GM19099 (cell line): Measurements from ENCODE around the gene PPP1R12A.

Source experiments
- POLR2A ChIP-seq: IDR thresholded peaks from 3 replicates; pipeline ENCODE4 v1.6.1; 2011; ENCODE audit warnings: low read depth; ENCODE audit not compliant: insufficient read length; ENCODE audit errors: extremely low read depth

The PPP1R12A gene

DNA sequence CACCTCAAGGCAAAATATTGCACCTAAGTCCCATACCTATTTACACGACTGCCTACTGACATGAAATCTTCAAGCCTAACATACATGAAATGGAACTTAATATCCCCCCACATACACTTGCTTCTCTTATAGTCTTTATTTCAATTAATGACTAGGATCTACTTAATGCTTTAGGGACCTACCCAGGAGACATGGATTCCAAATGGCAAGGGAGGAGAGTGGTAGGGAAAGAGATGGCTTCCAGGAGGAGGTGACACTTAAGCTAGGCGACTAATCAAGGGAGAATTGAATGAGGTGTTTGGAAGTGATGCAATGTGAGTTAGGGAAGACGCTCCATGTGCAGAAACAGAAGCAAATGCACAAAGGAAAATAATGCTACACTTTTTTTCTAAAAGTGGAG, 9.7 kb upstream of the PPP1R12A start:
- TF ChIP-seq POLR2A = no peak

DNA sequence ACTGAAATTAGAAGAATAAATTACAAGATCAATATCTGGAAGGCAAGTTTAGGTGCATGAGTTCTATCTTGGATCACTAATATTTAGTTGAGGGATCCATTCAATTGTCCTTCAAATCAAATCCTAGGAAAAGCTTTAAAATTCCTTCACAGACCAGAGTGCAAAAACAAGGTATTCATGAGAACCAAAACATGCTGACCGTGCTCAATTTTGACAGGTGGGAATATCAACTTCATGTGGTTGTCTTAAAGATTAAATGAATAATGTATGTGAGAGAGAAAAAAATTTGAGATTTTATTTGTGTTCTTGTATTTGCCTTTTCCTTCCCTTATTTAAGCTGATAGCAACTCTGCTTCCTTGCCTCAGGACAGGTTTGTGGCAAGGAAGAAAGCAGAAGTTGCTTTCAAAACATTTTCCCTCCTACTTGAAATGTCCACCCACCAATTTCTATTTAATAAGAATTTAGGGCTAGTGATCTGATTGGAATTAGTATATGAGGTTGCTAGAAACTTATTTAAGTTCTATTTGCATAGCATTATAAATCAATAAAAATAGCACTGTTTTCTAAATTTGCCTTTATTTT, 4.9 kb upstream of the PPP1R12A start:
- TF ChIP-seq POLR2A = no peak

DNA sequence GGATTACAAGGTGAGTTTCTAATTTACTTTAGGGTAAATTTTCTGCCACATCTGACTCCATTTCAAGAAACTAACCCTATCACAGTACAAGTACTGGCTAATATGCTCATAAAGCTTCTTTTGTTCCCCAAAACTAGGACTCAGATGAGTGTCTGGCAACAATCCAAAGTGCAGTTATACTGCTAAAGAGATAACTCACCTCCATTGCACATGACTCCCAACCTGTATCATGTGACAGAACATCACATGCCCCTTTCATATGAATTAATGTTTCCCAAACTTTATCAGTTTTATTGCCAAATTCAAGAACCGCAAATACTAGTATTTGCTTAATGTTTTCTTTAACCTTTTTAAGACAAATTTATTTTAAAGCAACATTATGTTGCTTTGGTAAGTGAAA, 3.9 kb upstream of the PPP1R12A start:
- no peak for TF ChIP-seq POLR2A

DNA sequence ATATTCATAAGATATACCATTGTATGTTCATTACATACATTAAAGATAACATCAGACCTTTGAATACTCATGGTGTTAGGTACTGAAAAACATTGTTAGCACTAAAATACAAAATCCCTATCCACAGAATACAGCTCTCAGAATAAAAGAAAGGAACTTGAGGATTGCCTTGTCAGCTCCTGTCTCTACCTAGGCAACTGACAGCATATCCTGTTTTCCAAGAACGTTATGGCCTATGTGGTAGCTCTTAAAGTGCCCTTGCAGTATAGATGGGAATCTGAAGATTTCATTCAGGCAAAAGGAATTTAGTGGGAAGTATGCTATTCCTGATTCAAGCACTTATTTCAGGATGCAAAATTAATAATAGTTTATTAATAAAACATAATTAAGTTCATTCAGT, 1.8 kb upstream of the PPP1R12A start:
- TF ChIP-seq POLR2A = no peak

DNA sequence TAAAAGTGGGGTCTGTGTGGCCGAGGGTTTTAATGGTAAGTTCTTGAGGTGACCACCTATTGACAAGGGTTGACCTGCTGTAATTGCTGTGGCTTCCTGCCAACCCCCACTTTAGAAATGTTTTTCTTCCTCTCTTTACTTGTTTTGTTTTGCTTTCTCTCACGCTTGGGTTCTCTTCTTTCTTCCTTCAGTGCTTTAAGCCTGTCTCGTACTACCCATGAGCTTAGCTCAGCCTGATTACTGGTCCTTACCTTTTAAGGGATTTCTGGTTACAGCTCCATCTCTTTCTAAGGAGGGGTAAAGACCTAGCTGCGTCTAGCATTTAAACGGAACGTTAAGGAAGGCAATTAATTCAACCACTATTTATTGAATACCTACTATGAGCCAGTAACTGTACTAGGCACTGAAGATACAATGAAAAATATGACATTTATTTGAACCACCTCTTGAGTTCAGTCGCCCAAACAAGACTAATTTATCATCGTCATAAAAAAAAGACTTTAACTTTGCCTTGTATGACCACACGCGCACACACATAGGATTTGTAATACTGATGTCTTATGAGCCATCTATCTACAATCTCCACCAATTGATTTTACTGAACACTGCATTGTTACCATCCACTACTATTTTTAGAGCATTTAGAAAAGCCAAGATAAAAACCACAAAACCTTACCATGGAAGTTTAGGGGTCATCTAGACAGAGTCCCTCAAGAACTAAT, 888 bp upstream of the PPP1R12A start:
- TF ChIP-seq POLR2A = no peak

DNA sequence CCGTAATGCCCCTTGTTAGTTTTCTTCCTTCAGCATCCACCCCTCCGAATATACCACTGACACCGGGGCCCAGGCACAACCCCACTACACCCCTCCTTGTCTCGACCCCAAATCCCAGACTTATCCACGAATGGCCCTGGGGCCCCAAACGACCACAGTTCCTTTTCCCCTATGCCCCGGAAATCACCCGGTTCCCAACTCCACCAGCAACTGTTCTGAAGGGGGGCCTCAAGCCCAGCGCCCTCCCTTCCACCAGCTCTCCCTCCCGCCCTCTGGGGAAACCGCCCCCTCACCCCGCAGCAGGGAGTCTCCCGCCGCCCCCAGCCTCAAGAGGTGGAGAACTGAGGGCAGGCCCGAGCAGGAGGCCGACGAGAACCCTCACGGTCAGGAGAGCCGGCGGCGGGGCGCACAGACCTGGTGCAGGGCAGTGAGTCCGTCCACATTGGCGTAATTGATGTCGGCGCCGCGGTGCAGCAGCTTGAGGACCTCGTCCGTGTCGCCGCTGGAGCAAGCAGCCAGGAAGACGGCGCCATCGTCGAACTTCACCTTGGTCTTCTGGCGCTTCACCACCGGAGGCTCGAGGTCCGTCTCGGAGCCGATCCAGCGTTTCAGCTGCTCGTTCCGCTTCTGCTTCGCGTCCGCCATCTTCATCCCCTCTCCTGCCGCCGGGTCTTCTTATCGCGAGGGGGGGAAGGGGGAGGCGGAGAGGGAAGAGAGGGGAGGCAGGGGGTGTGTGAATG, 446 bp downstream of the PPP1R12A start:
- no peak for TF ChIP-seq POLR2A

DNA sequence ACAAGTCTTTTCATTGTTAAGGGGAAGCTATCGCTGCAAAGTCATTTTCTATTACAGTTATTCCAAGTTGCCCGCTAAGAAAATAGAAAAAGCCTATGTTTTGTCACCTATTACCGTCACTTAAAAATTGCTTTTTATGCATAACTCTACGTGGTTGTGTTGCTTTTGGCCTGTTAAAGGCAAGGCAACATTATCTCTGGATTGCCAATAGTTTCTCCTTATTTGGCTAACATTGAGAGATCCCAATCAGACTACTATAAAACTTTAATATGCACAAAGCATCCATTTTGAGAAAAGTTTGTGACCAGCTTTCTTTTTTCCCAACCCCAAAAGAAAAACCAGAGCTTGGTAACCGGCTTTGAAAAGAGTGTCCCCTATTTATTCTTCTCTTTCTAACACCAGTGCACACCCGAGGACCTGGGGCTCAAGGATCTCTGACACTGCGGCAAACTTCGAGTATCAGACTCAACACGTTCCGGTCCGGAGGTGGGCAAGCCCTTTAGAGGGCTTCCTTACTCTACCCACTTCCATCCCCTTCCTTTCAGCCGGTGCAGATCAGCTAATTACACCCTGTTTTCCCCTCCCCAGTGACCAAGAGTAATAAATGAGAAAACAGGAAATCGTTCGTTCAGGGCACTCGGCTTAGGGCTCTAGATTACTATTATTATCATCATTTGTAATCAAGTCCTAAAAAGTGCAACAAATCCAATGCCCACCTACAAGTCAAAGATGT, 1.2 kb downstream of the PPP1R12A start:
- TF ChIP-seq POLR2A = no peak

DNA sequence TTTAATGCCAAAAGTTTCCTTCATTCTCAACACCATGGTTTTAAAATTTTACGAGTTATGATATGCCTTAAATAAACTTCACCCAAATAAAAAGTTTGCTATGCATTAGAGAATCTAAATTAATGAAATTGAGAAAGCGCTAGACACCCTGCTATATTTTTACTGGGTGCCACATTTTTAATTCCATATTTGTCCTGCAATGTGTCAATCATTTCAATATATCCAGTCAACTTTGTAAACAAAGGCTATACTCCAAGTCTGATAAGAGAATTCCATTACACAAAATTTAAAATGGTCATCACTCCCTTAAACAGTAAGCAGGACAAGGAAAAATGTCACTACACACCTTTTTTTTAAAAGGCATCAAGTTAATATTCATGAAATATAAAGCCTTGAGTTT, 1.9 kb downstream of the PPP1R12A start:
- TF ChIP-seq POLR2A = no peak

DNA sequence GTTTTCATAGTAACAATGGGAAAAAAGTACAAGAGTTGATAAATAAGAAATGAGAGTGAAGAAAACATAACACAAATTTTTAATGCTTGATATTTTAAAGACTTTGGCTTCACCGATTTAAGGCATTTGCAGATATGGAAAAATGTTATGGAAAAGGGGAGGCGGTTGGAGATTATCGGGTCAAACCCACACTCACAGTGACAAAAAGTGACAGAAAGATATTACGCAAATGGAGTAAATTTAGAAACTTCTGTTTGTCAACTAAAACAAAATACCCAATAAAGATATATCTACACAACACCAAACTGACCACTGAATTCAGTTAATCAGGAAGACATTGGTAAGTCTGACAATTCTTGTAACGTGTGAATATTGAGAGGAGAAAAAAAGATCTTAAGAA, 2.5 kb downstream of the PPP1R12A start:
- TF ChIP-seq POLR2A = no peak

DNA sequence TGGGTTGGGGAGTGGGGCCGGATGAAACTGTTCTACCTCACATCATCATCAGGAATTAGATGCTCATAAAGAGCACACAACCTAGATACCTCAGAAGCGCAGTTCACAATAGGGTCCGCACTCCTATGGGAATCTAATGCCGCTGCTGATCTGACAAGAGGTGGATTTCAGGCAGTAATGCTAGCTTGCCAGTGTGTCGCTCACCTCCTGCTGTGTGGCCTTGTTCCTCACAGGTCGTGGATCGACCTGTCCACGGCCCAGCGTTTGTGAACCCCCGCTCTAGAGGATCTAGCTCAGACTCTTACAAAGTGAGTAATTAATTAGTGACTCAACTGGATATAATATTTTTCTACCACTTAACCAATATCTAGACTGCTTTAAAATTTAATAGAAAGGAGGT, 5.8 kb downstream of the PPP1R12A start:
- TF ChIP-seq POLR2A = no peak

DNA sequence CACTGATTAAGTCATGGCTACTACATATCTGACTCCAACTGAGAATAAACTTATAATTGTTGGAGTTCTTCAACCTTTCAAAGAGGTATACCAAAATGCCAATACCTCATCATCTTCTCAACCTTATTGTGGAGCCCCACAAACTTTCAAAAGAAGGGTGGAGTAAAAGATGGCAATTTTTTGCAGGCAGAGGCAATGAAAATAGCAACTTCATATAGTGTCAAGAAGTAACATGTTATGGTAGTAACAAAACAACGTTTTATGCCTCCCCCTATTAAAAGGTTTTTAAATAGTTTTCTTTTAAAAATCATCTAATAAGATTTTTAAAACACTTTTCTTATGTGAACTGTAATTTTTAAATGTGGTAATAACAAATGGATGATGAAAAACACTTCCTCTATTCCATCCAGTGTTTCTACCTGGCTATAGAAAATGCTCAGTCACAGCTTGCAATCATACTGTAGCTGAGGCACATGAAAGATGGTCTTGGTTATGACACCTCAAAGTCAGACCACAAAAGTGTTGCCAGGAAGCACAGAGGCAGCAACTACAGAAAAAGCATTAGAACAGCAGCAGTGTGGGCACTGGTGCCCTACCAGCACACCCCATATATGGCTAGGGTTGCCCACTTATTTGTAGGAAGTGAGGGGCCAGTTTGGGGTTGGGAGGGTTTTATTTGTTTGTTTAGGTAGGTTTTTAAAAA, 7.0 kb downstream of the PPP1R12A start:
- TF ChIP-seq POLR2A = no peak

DNA sequence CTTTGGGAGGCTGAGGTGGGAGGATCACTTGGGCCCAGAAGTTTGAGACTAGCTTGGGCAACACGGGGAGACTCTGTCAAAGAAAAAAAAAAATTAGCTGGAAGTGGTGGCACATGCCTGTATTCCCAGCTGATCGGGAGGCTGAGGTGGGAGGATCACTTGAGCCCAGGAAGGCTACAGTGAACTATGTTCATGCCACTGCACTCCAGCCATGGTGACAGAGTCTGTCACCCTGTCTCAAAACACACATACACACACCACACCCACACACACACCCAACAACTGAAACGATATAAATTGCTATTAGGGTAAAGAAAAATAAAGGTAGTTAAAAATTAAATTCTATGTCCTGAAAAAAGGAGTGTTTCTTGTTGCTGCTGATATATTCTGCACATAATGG, 7.9 kb downstream of the PPP1R12A start:
- TF ChIP-seq POLR2A = no peak

DNA sequence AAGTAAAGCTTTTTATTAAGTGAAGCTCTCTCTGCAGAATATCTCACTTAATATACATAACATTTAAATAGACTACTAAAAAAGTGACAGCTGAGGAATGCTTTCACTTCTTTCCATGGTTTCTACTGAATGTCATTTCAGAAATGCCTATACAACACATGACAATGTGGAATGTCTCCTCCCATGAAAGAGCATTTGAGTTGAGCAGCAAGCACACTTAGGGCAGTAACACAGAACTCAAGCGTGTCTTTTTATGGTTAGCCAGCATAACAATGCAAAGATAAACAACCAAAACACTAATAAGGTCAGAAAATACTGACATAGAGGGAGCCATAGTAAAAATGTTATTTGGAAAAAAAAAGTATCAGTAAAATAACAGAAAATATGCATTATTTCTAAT, 9.4 kb downstream of the PPP1R12A start:
- TF ChIP-seq POLR2A = no peak

DNA sequence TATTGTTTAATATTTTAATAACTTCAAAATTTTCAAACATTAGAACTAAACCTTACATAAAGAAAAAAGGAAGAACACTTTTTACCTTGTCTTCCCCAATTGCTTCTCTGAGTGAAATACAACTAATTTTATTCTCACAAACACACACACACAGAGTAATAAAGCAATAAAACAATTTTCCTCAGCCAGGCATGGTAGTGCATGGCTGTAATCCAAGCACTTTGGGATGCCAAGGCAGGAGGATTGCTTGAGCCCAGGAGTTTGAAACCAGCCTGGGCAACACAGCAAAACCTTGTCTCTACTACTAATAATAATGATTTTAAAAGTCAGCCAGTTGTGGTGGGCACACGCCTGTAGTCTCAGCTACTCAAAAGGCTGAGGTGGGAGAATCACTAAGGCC, 13.1 kb downstream of the PPP1R12A start:
- no peak for TF ChIP-seq POLR2A
